ENCODE measurements around the gene PCBD1. TPM values are rescaled to one million over a fixed set of nuclear protein-coding genes. Genes with fewer than 3 reads are reported as not detected.
A peak's percentile ranks its signal among the peaks of the same experiment; 100 is the strongest.

The PCBD1 gene
- polyA plus RNA-seq (2012; ENCODE audit: low read depth, missing spikeins): 33.6 TPM

- TF ChIP-seq PAX5 (IDR thresholded peaks at IDR 0.05; ENCODE audit: insufficient read depth, low read length, severe bottlenecking) (no peak), POU2F2 (IDR thresholded peaks at IDR 0.05; ENCODE audit: low read depth, low read length) (no peak), POLR2A (IDR thresholded peaks at IDR 0.05; ENCODE audit: low read depth, low read length) (no peak), POLR2AphosphoS5 (IDR thresholded peaks at IDR 0.05; ENCODE audit: low read depth, low read length) (no peak), TAF1 (IDR thresholded peaks at IDR 0.05; ENCODE audit: low read depth, low read length) (no peak), SPI1 (IDR thresholded peaks at IDR 0.05; ENCODE audit: low read depth, low read length) (no peak)
- FAIRE-seq (peak; percentile 65), DNase-seq (ENCODE audit: insufficient read length, low spot score) (peak; percentile 80)
These were observed at the start of gene PCBD1 for GRCh38 chr10:70887804-70888800. Gene PCBD1, minus strand, starts transcription at chr10:70888565. Its CDS starts 32 bp downstream, at chr10:70888533.

DNA sequence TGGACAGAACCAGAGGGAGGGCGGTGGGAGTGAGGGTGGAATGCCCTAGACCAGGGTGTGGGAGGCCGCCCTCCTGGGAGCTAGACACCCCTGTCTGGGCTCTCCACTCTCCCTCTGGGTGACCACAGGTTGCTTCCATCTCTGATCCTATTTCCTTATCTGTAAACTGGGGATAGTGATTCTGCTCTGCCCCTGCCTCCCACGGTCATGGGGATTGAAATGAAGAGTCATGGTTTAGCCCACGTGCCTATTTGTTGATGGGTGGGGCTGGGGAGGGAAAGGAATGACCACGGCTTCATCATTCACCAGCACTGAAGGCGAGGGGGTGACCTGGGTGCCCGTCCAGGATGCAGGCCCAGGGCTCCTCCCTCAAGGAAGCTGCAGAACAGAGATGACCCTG lies 49.3 kb upstream of the PCBD1 start:
- DNase-seq (ENCODE audit: insufficient read length, low spot score) (no peak), FAIRE-seq (no peak)
- TF ChIP-seq TAF1 (IDR thresholded peaks at IDR 0.05; ENCODE audit: low read depth, low read length) (no peak), PAX5 (IDR thresholded peaks at IDR 0.05; ENCODE audit: insufficient read depth, low read length, severe bottlenecking) (no peak), POLR2AphosphoS5 (IDR thresholded peaks at IDR 0.05; ENCODE audit: low read depth, low read length) (no peak), POLR2A (IDR thresholded peaks at IDR 0.05; ENCODE audit: low read depth, low read length) (no peak), SPI1 (IDR thresholded peaks at IDR 0.05; ENCODE audit: low read depth, low read length) (no peak), POU2F2 (IDR thresholded peaks at IDR 0.05; ENCODE audit: low read depth, low read length) (no peak)

DNA sequence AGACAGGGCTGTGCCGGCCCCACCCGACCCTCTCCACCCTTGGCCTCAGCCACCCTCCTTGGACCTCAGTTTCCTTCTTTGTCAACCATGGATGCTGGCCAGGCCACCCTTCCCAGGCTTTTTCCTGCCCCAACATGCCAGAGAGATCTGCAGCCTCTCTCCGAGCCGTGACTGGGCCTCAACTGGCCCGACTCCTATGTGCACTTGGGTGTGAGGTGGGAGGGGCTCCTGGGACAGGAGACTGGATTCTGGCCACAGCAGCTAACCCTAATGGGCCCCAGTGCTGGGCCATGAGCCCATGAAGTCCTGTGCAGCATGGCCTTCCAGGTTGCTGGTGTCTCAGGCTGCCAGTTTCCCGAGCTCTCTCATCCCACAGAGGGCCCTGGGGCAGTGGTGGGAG lies 47.7 kb upstream of the PCBD1 start:
- TF ChIP-seq POLR2A (IDR thresholded peaks at IDR 0.05; ENCODE audit: low read depth, low read length) (no peak), PAX5 (IDR thresholded peaks at IDR 0.05; ENCODE audit: insufficient read depth, low read length, severe bottlenecking) (no peak)
- no peak for FAIRE-seq
- DNase-seq (ENCODE audit: insufficient read length, low spot score): no peak

DNA sequence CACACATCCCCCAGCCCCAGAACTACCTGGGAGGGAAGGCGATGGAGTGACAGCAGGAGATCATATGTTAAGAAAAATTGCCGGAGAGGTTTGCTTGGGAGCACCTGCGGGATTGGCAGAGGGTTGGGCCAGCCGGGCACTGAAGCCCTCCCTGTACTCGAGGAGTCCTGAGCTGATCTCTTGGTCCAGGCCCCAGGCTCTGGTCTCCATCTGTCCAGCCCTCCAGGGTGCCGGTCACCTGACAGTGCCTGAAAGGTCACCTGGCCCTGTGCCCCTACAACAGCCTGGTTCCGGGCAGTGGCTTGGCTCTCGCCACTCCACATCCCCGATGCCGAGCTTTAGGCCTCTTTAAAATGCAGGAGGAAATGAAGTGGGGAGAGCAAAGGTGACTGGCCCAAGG lies 47.3 kb upstream of the PCBD1 start:
- FAIRE-seq (no peak), DNase-seq (ENCODE audit: insufficient read length, low spot score) (no peak)
- no peak for TF ChIP-seq PAX5 (IDR thresholded peaks at IDR 0.05; ENCODE audit: insufficient read depth, low read length, severe bottlenecking)
- no peak for TF ChIP-seq SPI1 (IDR thresholded peaks at IDR 0.05; ENCODE audit: low read depth, low read length)
- TF ChIP-seq POLR2AphosphoS5 (IDR thresholded peaks at IDR 0.05; ENCODE audit: low read depth, low read length): no peak
- no peak for TF ChIP-seq TAF1 (IDR thresholded peaks at IDR 0.05; ENCODE audit: low read depth, low read length)
- no peak for TF ChIP-seq POU2F2 (IDR thresholded peaks at IDR 0.05; ENCODE audit: low read depth, low read length)
- TF ChIP-seq POLR2A (IDR thresholded peaks at IDR 0.05; ENCODE audit: low read depth, low read length): no peak

- FAIRE-seq: no peak
- DNase-seq (ENCODE audit: insufficient read length, low spot score): no peak
- no peak for TF ChIP-seq POU2F2 (IDR thresholded peaks at IDR 0.05; ENCODE audit: low read depth, low read length)
- no peak for TF ChIP-seq TAF1 (IDR thresholded peaks at IDR 0.05; ENCODE audit: low read depth, low read length)
- TF ChIP-seq POLR2AphosphoS5 (IDR thresholded peaks at IDR 0.05; ENCODE audit: low read depth, low read length): no peak
- TF ChIP-seq SPI1 (IDR thresholded peaks at IDR 0.05; ENCODE audit: low read depth, low read length): no peak
- no peak for TF ChIP-seq POLR2A (IDR thresholded peaks at IDR 0.05; ENCODE audit: low read depth, low read length)
- no peak for TF ChIP-seq PAX5 (IDR thresholded peaks at IDR 0.05; ENCODE audit: insufficient read depth, low read length, severe bottlenecking)
These were observed 46.8 kb upstream of the PCBD1 start for GRCh38 chr10:70935125-70935625.

GRCh38 chr10:70934701-70935100 lies 46.3 kb upstream of the PCBD1 start:
- no peak for DNase-seq (ENCODE audit: insufficient read length, low spot score)
- TF ChIP-seq POU2F2 (IDR thresholded peaks at IDR 0.05; ENCODE audit: low read depth, low read length): no peak
- no peak for TF ChIP-seq PAX5 (IDR thresholded peaks at IDR 0.05; ENCODE audit: insufficient read depth, low read length, severe bottlenecking)
- no peak for TF ChIP-seq SPI1 (IDR thresholded peaks at IDR 0.05; ENCODE audit: low read depth, low read length)
- no peak for TF ChIP-seq POLR2AphosphoS5 (IDR thresholded peaks at IDR 0.05; ENCODE audit: low read depth, low read length)
- TF ChIP-seq TAF1 (IDR thresholded peaks at IDR 0.05; ENCODE audit: low read depth, low read length): no peak
- no peak for TF ChIP-seq POLR2A (IDR thresholded peaks at IDR 0.05; ENCODE audit: low read depth, low read length)
- FAIRE-seq: no peak

DNA sequence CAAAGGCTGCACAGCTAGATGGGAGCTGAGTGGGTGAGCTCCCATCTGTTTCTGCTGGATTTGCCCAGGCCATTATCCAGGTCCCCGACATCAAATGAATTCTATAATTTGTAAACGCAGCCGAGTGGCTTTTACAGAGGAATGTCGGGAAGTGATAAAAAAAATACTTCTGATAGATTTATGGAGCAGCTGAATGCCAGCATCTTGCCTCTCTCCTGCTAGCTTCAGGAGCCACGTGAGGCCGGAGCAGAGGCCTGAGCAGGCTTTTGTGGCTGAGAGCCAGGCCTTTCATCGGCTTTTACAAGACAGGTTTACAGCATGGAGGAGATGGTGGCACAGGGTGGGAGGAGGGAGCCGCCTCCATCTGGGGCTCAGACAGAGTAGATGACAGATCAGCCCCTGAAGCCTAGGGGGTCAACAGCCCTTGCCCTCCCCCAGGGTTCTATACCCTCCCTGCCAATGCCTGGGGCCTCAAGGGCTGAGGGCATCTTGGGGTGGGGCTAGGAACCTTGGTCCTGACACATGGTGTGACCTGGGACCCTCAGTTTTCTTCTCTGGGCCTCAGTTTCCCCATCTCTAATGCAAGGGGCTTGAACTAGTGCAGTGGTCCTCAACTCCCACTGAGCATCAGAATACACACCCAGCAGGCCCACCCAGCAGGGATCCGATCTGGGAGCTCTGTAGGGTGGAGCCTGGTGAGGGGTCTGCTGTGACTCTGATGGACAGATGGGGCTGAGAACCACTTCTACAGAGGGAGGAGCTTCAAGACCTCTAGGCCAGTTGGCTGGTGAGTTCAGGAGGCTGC lies 44.2 kb upstream of the PCBD1 start:
- DNase-seq (ENCODE audit: insufficient read length, low spot score): no peak
- no peak for FAIRE-seq
- TF ChIP-seq POLR2A (IDR thresholded peaks at IDR 0.05; ENCODE audit: low read depth, low read length) (no peak), TAF1 (IDR thresholded peaks at IDR 0.05; ENCODE audit: low read depth, low read length) (no peak), PAX5 (IDR thresholded peaks at IDR 0.05; ENCODE audit: insufficient read depth, low read length, severe bottlenecking) (no peak), SPI1 (IDR thresholded peaks at IDR 0.05; ENCODE audit: low read depth, low read length) (no peak), POU2F2 (IDR thresholded peaks at IDR 0.05; ENCODE audit: low read depth, low read length) (no peak), POLR2AphosphoS5 (IDR thresholded peaks at IDR 0.05; ENCODE audit: low read depth, low read length) (no peak)

DNA sequence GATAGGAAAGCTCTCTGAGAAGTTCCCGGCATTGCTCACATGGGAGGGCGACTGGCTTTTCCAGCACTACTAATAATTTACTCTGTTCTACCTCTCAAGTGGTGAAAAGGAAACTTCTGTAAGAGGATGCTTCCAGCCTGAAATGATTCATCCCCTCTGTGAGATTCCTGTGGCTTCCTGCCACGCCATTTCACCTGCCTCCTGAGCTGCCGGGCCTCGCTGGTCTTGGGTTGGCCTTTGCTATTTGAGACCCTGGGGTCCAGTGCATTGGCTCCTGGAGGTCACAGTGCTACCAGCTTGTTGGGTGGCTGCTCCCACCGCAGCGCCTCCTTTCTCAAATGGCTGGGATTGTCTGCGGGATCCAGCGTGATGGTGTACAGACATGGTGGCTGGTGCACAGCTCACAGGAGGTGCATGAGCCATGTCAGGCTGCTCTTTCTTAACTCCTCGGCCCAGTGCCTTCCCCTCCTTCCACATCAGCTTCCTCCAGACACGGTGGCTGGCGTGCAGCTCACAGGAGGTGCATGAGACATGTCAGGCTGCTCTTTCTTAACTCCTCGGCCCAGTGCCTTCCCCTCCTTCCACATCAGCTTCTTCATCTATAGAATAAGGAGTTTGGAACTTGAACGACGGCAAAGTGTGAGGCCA lies 42.9 kb upstream of the PCBD1 start:
- FAIRE-seq: no peak
- no peak for TF ChIP-seq POLR2A (IDR thresholded peaks at IDR 0.05; ENCODE audit: low read depth, low read length)
- TF ChIP-seq PAX5 (IDR thresholded peaks at IDR 0.05; ENCODE audit: insufficient read depth, low read length, severe bottlenecking): no peak
- no peak for TF ChIP-seq TAF1 (IDR thresholded peaks at IDR 0.05; ENCODE audit: low read depth, low read length)
- TF ChIP-seq POU2F2 (IDR thresholded peaks at IDR 0.05; ENCODE audit: low read depth, low read length): no peak
- TF ChIP-seq POLR2AphosphoS5 (IDR thresholded peaks at IDR 0.05; ENCODE audit: low read depth, low read length): no peak
- TF ChIP-seq SPI1 (IDR thresholded peaks at IDR 0.05; ENCODE audit: low read depth, low read length): no peak
- DNase-seq (ENCODE audit: insufficient read length, low spot score): no peak
